ENCODE data around the gene FCN1. TPM values are rescaled to one million over a fixed set of nuclear protein-coding genes. Genes with fewer than 3 reads are reported as not detected.

FCN1 gene
- polyA plus RNA-seq, 3 donors: 2,884 to 7,680 (median 6,268) TPM

GRCh38 chr9:134870301-134870694 is 47.4 kb downstream of the FCN1 start:
- no peak overlapping the region for H3K4me3 Mint-ChIP-seq
- Histone ChIP-seq H3K27me3 (ENCODE audit: control insufficient read depth in 2 of 2, insufficient read depth in 2 of 2, low read length in 2 of 2) (peaks cover 0 to under 1% of the 10 kb centered on the region in 2 donors), H3K36me3 (replicated peaks in 1 of 2; ENCODE audit: control insufficient read depth in 1 of 2, insufficient read depth in 2 of 2, low read length in 2 of 2) (no peaks in the 10 kb centered on the region), H4K20me1 (ENCODE audit: insufficient read depth, low read length) (no peaks in the 10 kb centered on the region), H3K4me1 (ENCODE audit: control insufficient read depth in 1 of 2, insufficient read depth in 2 of 2, low read length in 2 of 2) (peaks cover 1 to 4% of the 10 kb centered on the region in 2 donors), H3K27ac (ENCODE audit: low read depth in 1 of 2, low read length in 2 of 2) (no peak overlapping the region), H3K9ac (ENCODE audit: insufficient read depth, low read length, poor library complexity, severe bottlenecking) (no peak overlapping the region), H3K4me2 (replicated peaks; ENCODE audit: extremely low read depth, low read length, poor library complexity, severe bottlenecking) (no peak overlapping the region), H3K79me2 (ENCODE audit: insufficient read depth, low read length) (no peaks in the 10 kb centered on the region), H3K9me3 (replicated peaks in 1 of 2; ENCODE audit: control insufficient read depth in 1 of 2, insufficient read depth in 1 of 2, low read length in 2 of 2) (peaks cover 5 to 18% of the 10 kb centered on the region in 2 donors), H2AFZ (ENCODE audit: insufficient read depth, low read depth, low read length, poor library complexity, severe bottlenecking) (no peak overlapping the region), H3K4me3 (replicated peaks in 1 of 3; ENCODE audit: low read depth in 2 of 3, low read length in 3 of 3) (no peak overlapping the region)
- no peak for TF ChIP-seq CTCF (IDR thresholded peaks at IDR 0.05)
- no peaks in the 10 kb centered on the region for H3K36me3 Mint-ChIP-seq
- peaks cover 8 to 31% (median 16%) of the 10 kb centered on the region in 7 donors for H3K9me3 Mint-ChIP-seq
- 98% methylated on average over 8 of the region's 11 CpGs for WGBS (ENCODE audit: insufficient coverage)
- H3K27ac Mint-ChIP-seq: peak overlapping the region in 1 of 7 donors; percentile 33
- no peak for DNase-seq
- intact Hi-C loops (cut with micrococcal nuclease): no loop called here
- H3K4me1 Mint-ChIP-seq: peaks cover 3% of the 10 kb centered on the region
- H3K27me3 Mint-ChIP-seq (ENCODE audit: low read depth in 3 of 3): peaks cover 14 to 18% (median 14%) of the 10 kb centered on the region in 3 donors

GRCh38 chr9:134869554-134870300 is 48.0 kb downstream of the FCN1 start:
- no peak overlapping the region for H3K27ac ChIP-seq (ENCODE audit: low read depth in 1 of 2, low read length in 2 of 2)
- Mint-ChIP-seq H3K4me3 (no peak overlapping the region), H3K4me1 (no peaks in the 10 kb centered on the region), H3K9me3 (peaks cover 4 to 28% (median 12%) of the 10 kb centered on the region in 7 donors), H3K27me3 (ENCODE audit: low read depth in 3 of 3) (peaks cover 11 to 18% (median 14%) of the 10 kb centered on the region in 3 donors), H3K27ac (no peak overlapping the region), H3K36me3 (no peaks in the 10 kb centered on the region)
- H3K79me2 ChIP-seq (ENCODE audit: insufficient read depth, low read length): no peaks in the 10 kb centered on the region
- intact Hi-C loops (cut with micrococcal nuclease): no loop called here
- peaks cover 0 to 15% of the 10 kb centered on the region in 2 donors for H3K9me3 ChIP-seq (replicated peaks in 1 of 2; ENCODE audit: control insufficient read depth in 1 of 2, insufficient read depth in 1 of 2, low read length in 2 of 2)
- no peak for TF ChIP-seq CTCF (IDR thresholded peaks at IDR 0.05)
- 79% methylated on average over 13 of the region's 17 CpGs for WGBS (ENCODE audit: insufficient coverage)
- H2AFZ ChIP-seq (ENCODE audit: insufficient read depth, low read depth, low read length, poor library complexity, severe bottlenecking): no peak overlapping the region
- no peaks in the 10 kb centered on the region for H3K36me3 ChIP-seq (replicated peaks in 1 of 2; ENCODE audit: control insufficient read depth in 1 of 2, insufficient read depth in 2 of 2, low read length in 2 of 2)
- H3K4me1 ChIP-seq (ENCODE audit: control insufficient read depth in 1 of 2, insufficient read depth in 2 of 2, low read length in 2 of 2): no peaks in the 10 kb centered on the region
- H4K20me1 ChIP-seq (ENCODE audit: insufficient read depth, low read length): no peaks in the 10 kb centered on the region
- no peak overlapping the region for H3K9ac ChIP-seq (ENCODE audit: insufficient read depth, low read length, poor library complexity, severe bottlenecking)
- no peak overlapping the region for H3K4me3 ChIP-seq (replicated peaks in 1 of 3; ENCODE audit: low read depth in 2 of 3, low read length in 3 of 3)
- H3K27me3 ChIP-seq (ENCODE audit: control insufficient read depth in 2 of 2, insufficient read depth in 2 of 2, low read length in 2 of 2): peaks cover 0 to 3% of the 10 kb centered on the region in 2 donors
- no peak for DNase-seq
- H3K4me2 ChIP-seq (replicated peaks; ENCODE audit: extremely low read depth, low read length, poor library complexity, severe bottlenecking): no peak overlapping the region

Data from CD14-positive monocyte (primary cell).